ENCODE measurements around the gene MYL12A. TPM values are rescaled to one million over a fixed set of nuclear protein-coding genes. Genes with fewer than 3 reads are reported as not detected.
A peak's percentile ranks its signal among the peaks of the same experiment; 100 is the strongest.
"Not testable (repeated sequence)": the region's sequence is repeated elsewhere in the genome, so short reads cannot be mapped to it uniquely, and the experiment has no call there.

The MYL12A gene
- total RNA-seq, 1 experiment from 2014 or later = 230 TPM

DNA sequence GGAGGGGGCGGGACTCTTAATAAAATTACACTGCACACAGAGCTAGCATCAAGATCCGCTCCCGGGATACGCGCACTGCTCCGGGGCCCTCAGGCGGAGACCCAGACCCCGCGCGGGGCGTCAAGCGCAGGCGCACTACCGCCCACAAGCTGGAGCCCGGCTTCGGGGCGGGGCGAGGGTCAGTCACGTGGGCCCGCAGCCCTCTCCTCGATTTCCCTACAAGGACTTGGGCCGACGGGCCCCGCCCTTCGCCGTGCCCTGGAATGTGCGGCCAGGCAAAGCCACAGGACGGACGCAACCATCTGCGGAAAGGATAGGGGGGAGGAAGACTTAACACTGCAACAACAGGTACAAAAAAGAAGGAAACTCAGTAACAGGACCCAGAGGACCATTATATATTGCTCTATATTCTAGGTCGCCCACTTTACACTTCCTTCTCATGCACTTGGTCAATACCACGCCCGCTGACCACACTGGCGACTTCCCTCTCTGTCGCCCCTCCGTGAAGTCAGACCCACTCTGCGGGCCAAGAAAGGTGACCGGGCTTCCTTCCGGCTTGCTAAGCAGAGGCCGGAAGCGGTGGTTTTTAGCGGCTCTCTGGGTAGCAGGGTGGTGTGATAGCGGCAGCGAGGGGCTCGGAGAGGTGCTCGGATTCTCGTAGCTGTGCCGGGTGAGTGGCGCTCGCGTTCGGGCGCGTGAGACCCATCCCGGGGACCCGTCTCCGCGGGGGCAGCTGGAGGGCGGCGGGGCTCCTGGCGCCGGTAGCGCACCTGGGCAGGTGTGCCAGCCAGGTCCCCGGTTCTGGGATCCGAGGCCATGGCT, at the start of gene MYL12A (continued):
- peak; percentile 64; the same call in 1 of the 2 replicates for TF ChIP-seq ZNF232 (CRISPR knock-in tag; IDR thresholded peaks at IDR 0.05)
- TF ChIP-seq, protein P1, sequence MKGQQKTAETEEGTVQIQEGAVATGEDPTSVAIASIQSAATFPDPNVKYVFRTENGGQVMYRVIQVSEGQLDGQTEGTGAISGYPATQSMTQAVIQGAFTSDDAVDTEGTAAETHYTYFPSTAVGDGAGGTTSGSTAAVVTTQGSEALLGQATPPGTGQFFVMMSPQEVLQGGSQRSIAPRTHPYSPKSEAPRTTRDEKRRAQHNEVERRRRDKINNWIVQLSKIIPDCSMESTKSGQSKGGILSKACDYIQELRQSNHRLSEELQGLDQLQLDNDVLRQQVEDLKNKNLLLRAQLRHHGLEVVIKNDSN (CRISPR knock-in tag; IDR thresholded peaks at IDR 0.05) = peak; percentile 99

DNA sequence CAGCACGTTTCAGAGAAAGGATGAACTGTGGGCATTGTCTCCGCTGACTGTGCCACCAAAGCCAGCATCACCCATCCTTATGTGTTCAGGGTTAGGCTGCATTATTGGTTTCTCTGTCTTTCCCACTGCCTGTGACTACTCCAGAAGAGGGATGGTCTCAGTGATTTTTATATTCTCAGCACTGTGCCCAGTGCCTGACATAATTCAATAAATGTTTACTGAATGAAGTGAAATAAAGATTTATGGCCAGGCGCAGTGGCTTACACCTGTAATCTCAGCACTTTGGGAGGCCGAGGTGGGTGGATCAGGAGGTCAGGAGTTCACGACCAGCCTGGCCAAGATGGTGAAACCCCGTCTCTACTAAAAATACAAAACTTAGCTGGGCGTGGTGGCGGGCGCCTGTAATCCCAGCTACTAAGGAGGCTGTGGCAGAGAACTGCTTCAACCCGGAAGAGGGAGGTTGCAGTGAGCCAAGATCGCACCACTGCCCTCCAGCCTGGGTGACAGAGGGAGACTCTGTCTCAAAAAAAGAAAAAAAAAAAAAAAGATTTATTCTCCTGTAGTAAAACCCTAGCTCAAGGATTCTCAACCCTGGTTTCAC, 49.2 kb upstream of the MYL12A start:
- H3K4me3 Mint-ChIP-seq; POLR2A ChIA-PET; H3K4me1 Mint-ChIP-seq; H3K9me3 Mint-ChIP-seq; H3K27me3 Mint-ChIP-seq (ENCODE audit: low read depth); DNase-seq (ENCODE audit: low spot score); CTCF ChIA-PET; H3K36me3 Mint-ChIP-seq; ATAC-seq; H3K27ac Mint-ChIP-seq: not testable (repeated sequence)

DNA sequence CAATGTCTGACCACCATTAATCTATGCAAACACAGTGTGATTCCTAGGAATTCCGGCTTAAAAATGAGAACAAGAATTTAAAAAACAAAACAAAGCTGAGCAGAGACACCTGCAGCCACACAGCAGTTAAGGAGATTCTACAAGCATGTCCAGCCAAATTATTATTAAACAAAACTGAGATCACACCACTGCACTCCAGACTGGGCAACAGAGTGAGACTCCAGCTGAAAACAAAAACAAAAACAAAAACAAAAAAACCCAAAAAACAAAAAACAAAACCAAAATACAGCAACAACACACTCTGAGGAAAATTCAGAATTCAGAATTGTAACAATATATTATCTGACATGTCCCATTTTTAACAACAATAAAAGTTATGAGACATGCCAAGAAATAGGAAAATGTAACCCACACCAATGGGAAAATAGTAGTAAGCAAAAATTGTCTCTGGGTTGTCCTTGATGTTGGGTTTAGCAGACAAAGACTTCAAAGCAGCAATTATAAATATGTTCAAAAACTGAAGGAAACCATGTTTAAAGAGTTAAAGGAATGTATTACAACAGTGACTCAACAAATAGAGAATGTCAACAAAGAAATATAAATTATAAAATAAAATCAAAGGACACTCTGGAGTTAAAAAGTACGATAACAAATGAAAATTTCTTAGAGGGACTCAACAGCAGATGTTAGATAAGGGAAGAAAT, 47.5 kb upstream of the MYL12A start:
- H3K27ac Mint-ChIP-seq = no peak overlapping the region
- H3K9me3 Mint-ChIP-seq = peaks cover 15% of the 10 kb centered on the region
- ChIA-PET CTCF (no interaction called here), POLR2A (no interaction called here)
- H3K36me3 Mint-ChIP-seq = no peaks in the 10 kb centered on the region
- ATAC-seq (no peak), DNase-seq (ENCODE audit: low spot score) (no peak)
- no peaks in the 10 kb centered on the region for H3K27me3 Mint-ChIP-seq (ENCODE audit: low read depth)
- no peaks in the 10 kb centered on the region for H3K4me1 Mint-ChIP-seq
- no peak overlapping the region for H3K4me3 Mint-ChIP-seq
- TF ChIP-seq ZNF138 (CRISPR knock-in tag; conservative IDR thresholded peaks at IDR 0.05) = no peak

DNA sequence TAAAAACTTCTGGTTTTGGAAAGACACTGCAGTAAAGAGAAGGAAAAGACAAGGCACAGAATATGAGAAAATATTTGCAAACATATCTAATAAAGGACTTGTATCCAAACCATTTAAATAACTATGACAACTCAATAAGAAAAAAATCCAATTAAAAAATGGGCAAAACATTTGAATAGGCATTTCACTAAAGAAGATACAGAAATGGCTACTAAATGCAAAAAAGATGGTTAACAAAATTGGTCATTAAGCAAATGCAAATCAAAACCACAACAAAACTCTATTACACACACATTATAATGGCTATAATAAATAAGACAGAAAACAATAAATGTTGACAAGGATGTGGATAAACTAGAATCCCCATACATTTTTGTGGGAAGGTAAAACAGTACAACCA, 42.4 kb upstream of the MYL12A start:
- TF ChIP-seq, protein P2, sequence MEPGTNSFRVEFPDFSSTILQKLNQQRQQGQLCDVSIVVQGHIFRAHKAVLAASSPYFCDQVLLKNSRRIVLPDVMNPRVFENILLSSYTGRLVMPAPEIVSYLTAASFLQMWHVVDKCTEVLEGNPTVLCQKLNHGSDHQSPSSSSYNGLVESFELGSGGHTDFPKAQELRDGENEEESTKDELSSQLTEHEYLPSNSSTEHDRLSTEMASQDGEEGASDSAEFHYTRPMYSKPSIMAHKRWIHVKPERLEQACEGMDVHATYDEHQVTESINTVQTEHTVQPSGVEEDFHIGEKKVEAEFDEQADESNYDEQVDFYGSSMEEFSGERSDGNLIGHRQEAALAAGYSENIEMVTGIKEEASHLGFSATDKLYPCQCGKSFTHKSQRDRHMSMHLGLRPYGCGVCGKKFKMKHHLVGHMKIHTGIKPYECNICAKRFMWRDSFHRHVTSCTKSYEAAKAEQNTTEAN (CRISPR knock-in tag; IDR thresholded peaks at IDR 0.05) = no peak
- TF ChIP-seq ZNF219 (CRISPR knock-in tag; IDR thresholded peaks at IDR 0.05; ENCODE audit: borderline replicate concordance) = no peak
- TF ChIP-seq ZBTB21 (CRISPR knock-in tag; IDR thresholded peaks at IDR 0.05; ENCODE audit: borderline replicate concordance) = no peak
- TF ChIP-seq, protein P3, sequence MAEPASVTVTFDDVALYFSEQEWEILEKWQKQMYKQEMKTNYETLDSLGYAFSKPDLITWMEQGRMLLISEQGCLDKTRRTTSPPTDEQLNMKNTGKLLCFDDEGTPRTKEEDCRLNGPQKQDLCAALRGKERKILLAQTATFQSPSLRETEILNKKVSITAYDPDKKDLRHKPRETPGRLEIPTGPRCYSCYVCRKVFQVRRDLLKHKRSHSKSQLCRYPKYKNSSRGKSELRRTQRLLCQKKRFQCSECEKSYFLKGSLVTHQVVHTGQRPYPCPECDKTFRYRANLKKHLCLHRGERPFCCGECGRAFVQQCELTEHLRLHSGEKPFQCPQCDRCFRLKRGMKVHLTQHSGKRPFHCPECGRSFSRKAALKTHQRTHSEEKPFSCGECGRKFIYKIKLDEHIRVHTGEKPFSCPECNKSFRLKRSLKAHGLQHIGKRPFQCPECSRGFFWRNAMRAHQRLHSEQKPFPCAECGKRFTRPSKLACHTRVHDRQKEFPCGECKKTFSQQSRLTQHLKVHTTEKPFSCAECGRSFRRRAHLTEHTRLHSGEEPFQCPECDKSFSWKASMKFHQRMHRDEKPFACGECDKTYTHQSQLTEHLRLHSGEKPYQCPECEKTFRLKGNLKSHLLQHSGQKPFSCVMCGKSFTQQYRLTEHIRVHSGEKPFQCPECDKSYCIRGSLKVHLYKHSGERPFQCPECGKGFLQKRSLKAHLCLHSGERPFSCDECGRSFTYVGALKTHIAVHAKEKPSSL (CRISPR knock-in tag; conservative IDR thresholded peaks at IDR 0.05) = no peak
- no peak for TF ChIP-seq RELA (CRISPR knock-in tag; IDR thresholded peaks at IDR 0.05; ENCODE audit: borderline replicate concordance)
- TF ChIP-seq, protein P1 (CRISPR knock-in tag; IDR thresholded peaks at IDR 0.05) = no peak
- no peak for TF ChIP-seq NR3C1 (CRISPR knock-in tag; conservative IDR thresholded peaks at IDR 0.05; ENCODE audit: low read depth)
- TF ChIP-seq, protein P4, sequence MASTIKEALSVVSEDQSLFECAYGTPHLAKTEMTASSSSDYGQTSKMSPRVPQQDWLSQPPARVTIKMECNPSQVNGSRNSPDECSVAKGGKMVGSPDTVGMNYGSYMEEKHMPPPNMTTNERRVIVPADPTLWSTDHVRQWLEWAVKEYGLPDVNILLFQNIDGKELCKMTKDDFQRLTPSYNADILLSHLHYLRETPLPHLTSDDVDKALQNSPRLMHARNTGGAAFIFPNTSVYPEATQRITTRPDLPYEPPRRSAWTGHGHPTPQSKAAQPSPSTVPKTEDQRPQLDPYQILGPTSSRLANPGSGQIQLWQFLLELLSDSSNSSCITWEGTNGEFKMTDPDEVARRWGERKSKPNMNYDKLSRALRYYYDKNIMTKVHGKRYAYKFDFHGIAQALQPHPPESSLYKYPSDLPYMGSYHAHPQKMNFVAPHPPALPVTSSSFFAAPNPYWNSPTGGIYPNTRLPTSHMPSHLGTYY (CRISPR knock-in tag; IDR thresholded peaks at IDR 0.05) = no peak
- TF ChIP-seq, protein P5, sequence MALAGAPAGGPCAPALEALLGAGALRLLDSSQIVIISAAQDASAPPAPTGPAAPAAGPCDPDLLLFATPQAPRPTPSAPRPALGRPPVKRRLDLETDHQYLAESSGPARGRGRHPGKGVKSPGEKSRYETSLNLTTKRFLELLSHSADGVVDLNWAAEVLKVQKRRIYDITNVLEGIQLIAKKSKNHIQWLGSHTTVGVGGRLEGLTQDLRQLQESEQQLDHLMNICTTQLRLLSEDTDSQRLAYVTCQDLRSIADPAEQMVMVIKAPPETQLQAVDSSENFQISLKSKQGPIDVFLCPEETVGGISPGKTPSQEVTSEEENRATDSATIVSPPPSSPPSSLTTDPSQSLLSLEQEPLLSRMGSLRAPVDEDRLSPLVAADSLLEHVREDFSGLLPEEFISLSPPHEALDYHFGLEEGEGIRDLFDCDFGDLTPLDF (CRISPR knock-in tag; IDR thresholded peaks at IDR 0.05) = no peak
- TF ChIP-seq ZNF263 (CRISPR knock-in tag; IDR thresholded peaks at IDR 0.05; ENCODE audit: low read depth) = no peak
- TF ChIP-seq NFATC4 (CRISPR knock-in tag; IDR thresholded peaks at IDR 0.05) = no peak
- no peak for TF ChIP-seq OVOL2 (CRISPR knock-in tag; IDR thresholded peaks at IDR 0.05; ENCODE audit: borderline replicate concordance)
- Mint-ChIP-seq H3K27me3 (ENCODE audit: low read depth) (no peaks in the 10 kb centered on the region), H3K4me1 (no peaks in the 10 kb centered on the region), H3K9me3 (peaks cover 22% of the 10 kb centered on the region), H3K36me3 (no peaks in the 10 kb centered on the region), H3K27ac (no peak overlapping the region), H3K4me3 (no peak overlapping the region)
- ChIA-PET POLR2A (no interaction called here), CTCF (no interaction called here)
- ATAC-seq (no peak), DNase-seq (ENCODE audit: low spot score) (no peak)
